ENCODE results near the gene CCDC102B.

GRCh38 chr18:68960355-68960754 lies 162.5 kb downstream of the CCDC102B start:
- TF ChIP-seq POLR2A (IDR thresholded peaks at IDR 0.05) (no peak), CTCF (IDR thresholded peaks at IDR 0.05) (no peak)

All from testis (tissue), 2 donors.